ENCODE measurements around the gene PBXIP1.

Gene PBXIP1

DNA sequence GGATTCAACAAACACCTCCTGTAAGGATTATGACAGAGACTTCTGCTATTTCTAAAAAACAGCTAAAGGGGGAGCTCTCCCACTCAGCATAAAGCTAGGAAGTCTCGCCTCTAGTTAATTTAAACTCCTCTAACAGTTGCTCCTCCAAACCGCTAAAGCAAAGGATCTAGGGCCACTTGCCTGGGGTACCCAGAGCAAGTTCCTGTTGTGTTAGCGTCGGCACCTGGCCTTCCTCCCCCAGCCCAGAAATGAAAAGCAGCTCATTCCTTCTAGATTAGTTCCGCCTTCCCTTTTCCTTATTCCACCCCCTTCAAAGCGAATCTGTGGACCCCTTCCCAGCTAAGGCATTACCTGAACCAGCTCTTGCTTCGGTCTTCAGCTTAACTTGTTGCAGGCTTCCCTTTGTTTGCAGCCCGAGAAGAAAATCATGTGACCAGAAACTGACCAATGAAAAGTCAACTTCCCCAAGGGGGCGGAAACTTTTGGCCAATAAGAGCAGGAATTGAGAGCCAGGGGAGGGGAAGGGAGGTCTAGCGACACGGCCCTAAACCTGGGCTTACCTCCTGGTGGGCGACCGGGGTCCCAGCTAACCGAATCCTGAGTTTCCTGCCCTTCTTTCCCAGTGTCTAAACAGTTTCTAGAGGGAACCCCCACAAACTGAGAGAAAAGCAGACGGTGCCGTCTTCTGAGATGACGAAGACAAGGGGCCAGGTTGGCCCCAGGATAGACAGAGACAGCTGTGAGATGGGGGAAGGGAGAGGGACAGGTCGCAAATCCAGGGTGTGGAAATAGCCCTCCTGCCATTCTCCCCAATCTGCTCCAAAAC, at the start of gene PBXIP1:
PBXIP1 (minus strand) TSS at position 382 of the 826 bp plus-strand sequence. CDS start 2,378 bp downstream, outside the sequence.
- H3K4me3 ChIP-seq (ENCODE audit: low read length), result peak within 1 kb of the TSS; percentile 82
- H3K27ac ChIP-seq (ENCODE audit: low read length), result peak within 1 kb of the TSS; percentile 35

GRCh38 chr1:155005076-155006011, 49.4 kb upstream of the PBXIP1 start:
- Histone ChIP-seq H3K4me3 (ENCODE audit: low read length) (peak overlapping the region; percentile 96; the same call in 1 of the 2 replicates), H3K4me1 (ENCODE audit: insufficient read depth, low read length) (peaks cover 21% of the 10 kb centered on the region; the same call in 1 of the 2 replicates), H3K9ac (ENCODE audit: low read depth, low read length) (peak overlapping the region; percentile 92; the same call in 1 of the 2 replicates), H3K27me3 (ENCODE audit: insufficient read depth, low read length) (no peaks in the 10 kb centered on the region), H3K9me3 (ENCODE audit: insufficient read depth, low read depth, low read length) (no peaks in the 10 kb centered on the region), H3K36me3 (ENCODE audit: insufficient read depth, low read depth, low read length) (no peaks in the 10 kb centered on the region), H3K27ac (ENCODE audit: low read length) (no peak overlapping the region)

More for the DNA sequence above, at the start of gene PBXIP1:
- Histone ChIP-seq H3K36me3 (ENCODE audit: insufficient read depth, low read depth, low read length) (peaks cover 16% of the 10 kb centered on the region; the same call in 1 of the 2 replicates), H3K27me3 (ENCODE audit: insufficient read depth, low read length) (no peaks in the 10 kb centered on the region), H3K9ac (ENCODE audit: low read depth, low read length) (peak within 1 kb of the TSS; percentile 82), H3K4me1 (ENCODE audit: insufficient read depth, low read length) (peaks cover 18% of the 10 kb centered on the region), H3K9me3 (ENCODE audit: insufficient read depth, low read depth, low read length) (no peaks in the 10 kb centered on the region)

GRCh38 chr1:155004352-155005075, 48.6 kb upstream of the PBXIP1 start:
- H3K27me3 ChIP-seq (ENCODE audit: insufficient read depth, low read length), result no peaks in the 10 kb centered on the region
- H3K9ac ChIP-seq (ENCODE audit: low read depth, low read length), result peak overlapping the region; percentile 92; the same call in 1 of the 2 replicates
- peak overlapping the region; percentile 96 for H3K4me3 ChIP-seq (ENCODE audit: low read length)
- peak overlapping the region; percentile 93 for H3K27ac ChIP-seq (ENCODE audit: low read length)
- no peaks in the 10 kb centered on the region for H3K9me3 ChIP-seq (ENCODE audit: insufficient read depth, low read depth, low read length)
- peaks cover 24% of the 10 kb centered on the region; the same call in 1 of the 2 replicates for H3K4me1 ChIP-seq (ENCODE audit: insufficient read depth, low read length)
- H3K36me3 ChIP-seq (ENCODE audit: insufficient read depth, low read depth, low read length), result no peaks in the 10 kb centered on the region

DNA sequence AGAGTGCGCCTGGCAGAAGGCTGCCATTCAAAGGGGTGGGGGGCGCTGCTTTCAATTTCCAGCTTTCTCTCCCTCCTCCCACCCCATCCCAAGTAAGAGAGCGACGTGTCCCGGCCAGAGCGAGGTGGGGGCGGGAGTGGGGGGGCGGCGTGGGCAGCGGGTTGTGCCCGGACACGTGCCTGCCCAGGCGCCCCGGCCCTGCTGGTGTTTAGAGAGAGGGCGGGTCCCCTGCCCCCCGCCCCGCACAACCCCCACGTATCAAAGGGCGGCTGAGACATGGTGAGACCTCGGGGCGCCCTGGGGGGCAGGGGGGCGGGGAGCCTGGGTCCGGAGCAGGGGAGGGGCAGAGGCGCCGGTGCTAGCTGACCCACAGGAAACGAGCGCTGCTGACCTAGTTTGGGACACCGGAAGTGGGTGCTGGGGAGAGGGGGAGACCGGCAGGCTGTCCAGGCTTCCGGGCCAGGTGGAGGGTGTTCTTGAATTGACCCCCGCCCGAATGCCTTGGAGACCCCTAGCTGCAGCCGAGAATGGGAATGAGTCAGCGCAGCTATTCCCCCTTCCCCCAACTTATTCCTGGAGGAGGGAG, 48.0 kb upstream of the PBXIP1 start:
- peak overlapping the region; percentile 93 for H3K27ac ChIP-seq (ENCODE audit: low read length)
- peak overlapping the region; percentile 92; the same call in 1 of the 2 replicates for H3K9ac ChIP-seq (ENCODE audit: low read depth, low read length)
- H3K27me3 ChIP-seq (ENCODE audit: insufficient read depth, low read length), result no peaks in the 10 kb centered on the region
- peaks cover 24% of the 10 kb centered on the region; the same call in 1 of the 2 replicates for H3K4me1 ChIP-seq (ENCODE audit: insufficient read depth, low read length)
- H3K4me3 ChIP-seq (ENCODE audit: low read length), result peak overlapping the region; percentile 96
- no peaks in the 10 kb centered on the region for H3K36me3 ChIP-seq (ENCODE audit: insufficient read depth, low read depth, low read length)
- H3K9me3 ChIP-seq (ENCODE audit: insufficient read depth, low read depth, low read length), result no peaks in the 10 kb centered on the region

DNA sequence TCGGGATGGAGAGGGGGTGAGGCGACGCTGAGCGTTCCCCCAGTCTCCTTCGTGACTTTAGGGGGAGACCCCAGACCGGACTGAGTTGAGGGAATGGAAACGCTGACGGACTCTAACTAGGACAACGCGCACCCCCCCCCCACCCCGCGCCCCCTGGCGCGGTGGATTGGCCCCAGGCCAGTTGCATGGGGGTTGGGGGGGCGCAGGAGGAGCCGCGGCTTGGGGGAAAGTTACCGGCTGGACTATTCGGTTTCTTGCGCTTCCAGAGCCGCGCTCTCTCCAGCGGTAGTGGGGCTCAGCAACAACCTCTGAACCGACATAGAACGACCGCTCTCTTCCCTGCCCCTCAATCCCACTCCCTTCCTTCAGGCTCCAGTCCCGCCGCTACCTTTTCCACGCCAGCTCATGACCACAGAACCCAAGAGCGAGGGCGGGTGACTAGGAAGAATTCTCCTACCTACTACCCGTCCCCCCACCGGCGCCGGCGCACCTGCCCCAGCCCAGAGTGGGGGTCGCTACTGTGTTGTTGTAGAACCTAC, 47.4 kb upstream of the PBXIP1 start:
- Histone ChIP-seq H3K27me3 (ENCODE audit: insufficient read depth, low read length) (no peaks in the 10 kb centered on the region), H3K36me3 (ENCODE audit: insufficient read depth, low read depth, low read length) (no peaks in the 10 kb centered on the region), H3K27ac (ENCODE audit: low read length) (peak overlapping the region; percentile 93), H3K4me1 (ENCODE audit: insufficient read depth, low read length) (peaks cover 21% of the 10 kb centered on the region; the same call in 1 of the 2 replicates), H3K9ac (ENCODE audit: low read depth, low read length) (peak overlapping the region; percentile 92), H3K4me3 (ENCODE audit: low read length) (peak overlapping the region; percentile 96), H3K9me3 (ENCODE audit: insufficient read depth, low read depth, low read length) (no peaks in the 10 kb centered on the region)

DNA sequence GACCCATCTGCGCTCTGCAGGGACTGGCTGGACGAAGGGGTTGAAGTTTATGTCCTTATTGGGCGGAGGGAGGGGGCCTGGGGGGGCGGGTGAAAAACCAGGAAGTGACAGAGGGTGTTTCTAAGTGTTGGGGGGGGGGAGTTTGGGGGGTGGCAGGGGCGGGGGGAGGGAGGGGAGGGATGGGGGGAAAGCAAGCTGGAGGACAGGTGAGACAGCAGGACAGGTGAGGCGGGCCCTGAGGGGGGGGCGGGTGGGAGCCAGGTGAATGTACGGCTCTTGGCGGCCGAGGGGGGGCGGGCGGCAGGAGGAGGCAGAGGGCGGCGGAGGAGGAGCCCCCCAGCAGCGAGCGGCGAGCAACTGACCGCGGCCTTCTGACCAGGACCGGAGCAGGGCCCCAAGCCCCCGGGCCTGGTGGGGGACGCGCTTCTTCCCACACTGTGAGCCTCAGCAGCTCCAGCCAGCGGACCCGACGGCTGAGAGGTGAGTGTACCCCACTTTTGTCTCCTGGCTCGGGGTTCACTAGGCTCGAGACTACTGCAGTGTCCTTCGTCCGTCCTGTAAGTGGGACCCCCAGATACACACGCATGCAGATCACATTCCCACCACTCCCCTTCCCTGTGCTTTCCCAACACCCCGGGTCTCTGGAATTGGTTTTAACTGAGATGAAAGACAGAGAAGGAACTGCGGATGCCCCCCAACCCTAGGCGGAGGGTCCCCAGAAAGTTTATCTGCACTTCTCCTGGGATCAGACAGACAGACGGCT, 46.7 kb upstream of the PBXIP1 start, which contains the start of gene ZBTB7B:
ZBTB7B (plus strand) TSS at position 339 of the 763 bp plus-strand sequence. CDS start 11,859 bp downstream, outside the sequence.
- Histone ChIP-seq H3K4me1 (ENCODE audit: insufficient read depth, low read length) (peaks cover 17% of the 10 kb centered on the region; the same call in 1 of the 2 replicates), H3K4me3 (ENCODE audit: low read length) (peak within 1 kb of the TSS; percentile 96), H3K9me3 (ENCODE audit: insufficient read depth, low read depth, low read length) (no peaks in the 10 kb centered on the region), H3K9ac (ENCODE audit: low read depth, low read length) (peak within 1 kb of the TSS; percentile 92), H3K27ac (ENCODE audit: low read length) (peak within 1 kb of the TSS; percentile 93), H3K27me3 (ENCODE audit: insufficient read depth, low read length) (no peaks in the 10 kb centered on the region), H3K36me3 (ENCODE audit: insufficient read depth, low read depth, low read length) (no peaks in the 10 kb centered on the region)

DNA sequence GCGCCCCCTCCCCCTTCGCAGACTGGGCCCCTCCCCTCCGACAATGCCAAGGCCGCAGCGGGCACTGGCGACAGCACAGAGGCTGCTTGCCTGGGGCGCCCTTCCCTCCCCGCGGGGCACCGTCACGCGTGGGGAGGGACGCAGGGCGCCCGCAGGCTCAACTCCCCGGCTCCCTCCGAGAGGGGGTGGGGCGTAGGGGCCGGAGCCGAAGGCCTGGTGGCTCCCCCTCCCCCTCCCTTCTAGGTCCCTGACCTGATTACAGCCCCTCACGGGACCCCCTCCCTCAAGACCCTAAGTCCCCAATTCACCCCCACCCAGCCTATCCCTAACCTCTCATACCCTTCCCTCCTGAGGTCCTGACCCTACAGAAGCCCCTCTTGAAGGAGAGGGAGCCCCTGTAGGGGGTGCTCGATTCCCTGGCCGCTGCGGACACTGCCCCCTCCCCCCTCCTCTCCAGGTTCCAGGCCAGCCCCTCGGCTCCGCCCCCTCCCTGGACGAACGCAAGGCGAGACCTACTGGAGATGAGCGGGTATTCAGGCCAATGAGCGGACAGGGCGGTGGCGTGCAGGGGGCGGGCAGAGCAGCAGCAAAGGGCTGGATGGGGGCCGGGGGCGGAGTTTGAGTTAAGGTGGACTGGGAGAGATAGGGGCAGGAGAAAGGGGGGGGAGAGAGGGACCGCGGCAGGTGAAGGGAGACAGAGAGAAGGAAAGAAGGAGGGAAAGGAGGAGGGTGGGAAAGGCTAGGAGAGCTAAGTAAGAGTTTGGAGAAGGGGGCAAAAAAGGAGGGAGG, 46.0 kb upstream of the PBXIP1 start:
- H3K27me3 ChIP-seq (ENCODE audit: insufficient read depth, low read length), result no peaks in the 10 kb centered on the region
- peak overlapping the region; percentile 11 for H3K27ac ChIP-seq (ENCODE audit: low read length)
- H3K4me1 ChIP-seq (ENCODE audit: insufficient read depth, low read length), result peaks cover 15% of the 10 kb centered on the region; the same call in 1 of the 2 replicates
- H3K9ac ChIP-seq (ENCODE audit: low read depth, low read length), result peak overlapping the region; percentile 79; the same call in 1 of the 2 replicates
- H3K9me3 ChIP-seq (ENCODE audit: insufficient read depth, low read depth, low read length), result no peaks in the 10 kb centered on the region
- no peaks in the 10 kb centered on the region for H3K36me3 ChIP-seq (ENCODE audit: insufficient read depth, low read depth, low read length)
- peak overlapping the region; percentile 91 for H3K4me3 ChIP-seq (ENCODE audit: low read length)

- H3K4me1 ChIP-seq (ENCODE audit: insufficient read depth, low read length), result peaks cover 15% of the 10 kb centered on the region; the same call in 1 of the 2 replicates
- H3K9ac ChIP-seq (ENCODE audit: low read depth, low read length), result peak overlapping the region; percentile 79; the same call in 1 of the 2 replicates
- no peaks in the 10 kb centered on the region for H3K27me3 ChIP-seq (ENCODE audit: insufficient read depth, low read length)
- H3K9me3 ChIP-seq (ENCODE audit: insufficient read depth, low read depth, low read length), result no peaks in the 10 kb centered on the region
- H3K27ac ChIP-seq (ENCODE audit: low read length), result peak overlapping the region; percentile 11
- peak overlapping the region; percentile 91 for H3K4me3 ChIP-seq (ENCODE audit: low read length)
- no peaks in the 10 kb centered on the region for H3K36me3 ChIP-seq (ENCODE audit: insufficient read depth, low read depth, low read length)
Measured at GRCh38 chr1:155001425-155001674, 45.5 kb upstream of the PBXIP1 start.

- H3K27me3 ChIP-seq (ENCODE audit: insufficient read depth, low read length), result no peaks in the 10 kb centered on the region
- peak overlapping the region; percentile 79 for H3K9ac ChIP-seq (ENCODE audit: low read depth, low read length)
- H3K9me3 ChIP-seq (ENCODE audit: insufficient read depth, low read depth, low read length), result no peaks in the 10 kb centered on the region
- H3K4me1 ChIP-seq (ENCODE audit: insufficient read depth, low read length), result peaks cover 15% of the 10 kb centered on the region; the same call in 1 of the 2 replicates
- peak overlapping the region; percentile 83 for H3K27ac ChIP-seq (ENCODE audit: low read length)
- H3K4me3 ChIP-seq (ENCODE audit: low read length), result peak overlapping the region; percentile 91
- H3K36me3 ChIP-seq (ENCODE audit: insufficient read depth, low read depth, low read length), result no peaks in the 10 kb centered on the region
Measured at GRCh38 chr1:155000726-155001424, 45.0 kb upstream of the PBXIP1 start.
